H1 (cell line): Measurements from ENCODE around the gene SEC24C. TPM values are rescaled to one million over a fixed set of nuclear protein-coding genes. Genes with fewer than 3 reads are reported as not detected.

Source experiments
- CBX8 ChIP-seq: fragments of 300-800, 300-1000 bp; sonication (generic); IDR thresholded peaks from 2 replicates; pipeline ENCODE4 v1.7.1; 2016; ENCODE audit warnings: low read depth, low read length, borderline replicate concordance
- GTF2F1 ChIP-seq: IDR thresholded peaks from 2 replicates; pipeline ENCODE4 v1.6.1; 2012; ENCODE audit warnings: low read depth, low read length, improper control_type of control experiment, borderline replicate concordance
- HDAC6 ChIP-seq: IDR thresholded peaks from one replicate; pipeline ENCODE4 v1.7.1; 2012; ENCODE audit warnings: low read depth, mild to moderate bottlenecking, inconsistent platforms, low read length, moderate library complexity
- RXRA ChIP-seq: IDR thresholded peaks from 2 replicates; pipeline ENCODE4 v1.6.1; 2011; ENCODE audit warnings: low read depth, mild to moderate bottlenecking, low read length, moderate library complexity; ENCODE audit not compliant: insufficient read depth
- SIRT6 ChIP-seq: IDR thresholded peaks from one replicate; pipeline ENCODE4 v1.7.1; 2012; ENCODE audit warnings: low read length, inconsistent platforms
- SP1 ChIP-seq: IDR thresholded peaks from 2 replicates; pipeline ENCODE4 v1.6.1; 2011; ENCODE audit warnings: low read depth, low read length
- TBP ChIP-seq: IDR thresholded peaks from 2 replicates; pipeline ENCODE4 v1.6.1; 2011; ENCODE audit warnings: low read depth, low read length, improper control_type of control experiment
- TEAD4 ChIP-seq: IDR thresholded peaks from 2 replicates; pipeline ENCODE4 v1.6.1; 2012; ENCODE audit warnings: low read depth, low read length, inconsistent platforms, mixed read lengths
- ZNF274 ChIP-seq: IDR thresholded peaks from 2 replicates; pipeline ENCODE4 v1.7.0; 2012; ENCODE audit warnings: low read length, borderline replicate concordance; ENCODE audit errors: extremely low read depth
- polyA plus RNA-seq, 7 experiments: library from polyadenylated mRNA; depleted of rRNA in 3 of 7; stranded (reverse) in 5 of 7; unstranded in 2 of 7; fragments of >200 nt in 5 of 7; fragments of 200-250 nt in 2 of 7; gene quantifications; 1 replicate in 5 of 7; 2 replicates in 1 of 7; 4 replicates in 1 of 7; pipeline versions ENCODE4 v1.2.1 to v1.2.3, GENCODE V29; 2011 to 2013; ENCODE audit warnings: missing spikeins in 2 of 7, mixed read lengths in 2 of 7
- total RNA-seq: library from RNA; stranded (reverse); fragmentation: NEBNext Ultra II Directional; extraction: Animal tissue kit (Norgen Biotek cat#: 25700); gene quantifications from 2 replicates; pipeline ENCODE4 v1.2.1, GENCODE V29; 2021
- TF ChIP-seq, protein P1 (sequence below): fragments of 300-600 bp; sonication (generic); IDR thresholded peaks from 2 replicates; pipeline ENCODE4 v1.7.1; 2012; ENCODE audit warnings: low read length, moderate library complexity, mild to moderate bottlenecking, inconsistent platforms; ENCODE audit not compliant: insufficient replicate concordance
- TF ChIP-seq, protein P2 (sequence below): IDR thresholded peaks from 2 replicates; pipeline ENCODE4 v1.6.1; 2011; ENCODE audit warnings: low read length, improper control_type of control experiment

The SEC24C gene
- total and polyA plus RNA-seq, 2 of the 8 experiments (the other 6 are each of a cell fraction or from before 2014, with no cell fraction given) = 63.2 to 67.4 TPM

DNA sequence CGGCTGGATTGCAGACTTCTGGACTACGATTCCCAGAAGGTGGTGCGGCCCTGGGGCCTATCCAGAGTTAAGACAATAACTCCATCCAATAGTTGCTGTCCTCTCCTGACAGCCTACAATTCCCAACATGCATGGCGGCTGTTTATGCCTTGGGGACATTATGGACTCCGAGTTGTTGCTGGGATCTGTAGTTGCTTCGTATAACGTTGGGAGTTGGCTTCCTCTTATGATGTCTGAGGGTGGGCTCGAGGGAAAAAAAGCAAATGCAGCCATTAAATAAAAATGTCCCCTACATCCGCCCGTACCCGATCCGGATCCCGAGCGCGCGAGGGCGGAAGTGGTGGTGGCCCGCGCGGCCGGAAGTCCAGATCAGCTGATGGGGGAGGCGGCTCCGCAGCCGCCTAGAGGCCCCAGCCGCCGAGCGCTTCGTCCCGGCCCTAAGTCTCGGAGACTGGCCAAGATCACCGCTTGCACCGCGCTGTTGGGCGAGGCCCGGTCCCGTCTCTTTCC lies 41.1 kb downstream of the SEC24C start, which contains the start of gene ZSWIM8 (continued):
- TF ChIP-seq, protein P1, sequence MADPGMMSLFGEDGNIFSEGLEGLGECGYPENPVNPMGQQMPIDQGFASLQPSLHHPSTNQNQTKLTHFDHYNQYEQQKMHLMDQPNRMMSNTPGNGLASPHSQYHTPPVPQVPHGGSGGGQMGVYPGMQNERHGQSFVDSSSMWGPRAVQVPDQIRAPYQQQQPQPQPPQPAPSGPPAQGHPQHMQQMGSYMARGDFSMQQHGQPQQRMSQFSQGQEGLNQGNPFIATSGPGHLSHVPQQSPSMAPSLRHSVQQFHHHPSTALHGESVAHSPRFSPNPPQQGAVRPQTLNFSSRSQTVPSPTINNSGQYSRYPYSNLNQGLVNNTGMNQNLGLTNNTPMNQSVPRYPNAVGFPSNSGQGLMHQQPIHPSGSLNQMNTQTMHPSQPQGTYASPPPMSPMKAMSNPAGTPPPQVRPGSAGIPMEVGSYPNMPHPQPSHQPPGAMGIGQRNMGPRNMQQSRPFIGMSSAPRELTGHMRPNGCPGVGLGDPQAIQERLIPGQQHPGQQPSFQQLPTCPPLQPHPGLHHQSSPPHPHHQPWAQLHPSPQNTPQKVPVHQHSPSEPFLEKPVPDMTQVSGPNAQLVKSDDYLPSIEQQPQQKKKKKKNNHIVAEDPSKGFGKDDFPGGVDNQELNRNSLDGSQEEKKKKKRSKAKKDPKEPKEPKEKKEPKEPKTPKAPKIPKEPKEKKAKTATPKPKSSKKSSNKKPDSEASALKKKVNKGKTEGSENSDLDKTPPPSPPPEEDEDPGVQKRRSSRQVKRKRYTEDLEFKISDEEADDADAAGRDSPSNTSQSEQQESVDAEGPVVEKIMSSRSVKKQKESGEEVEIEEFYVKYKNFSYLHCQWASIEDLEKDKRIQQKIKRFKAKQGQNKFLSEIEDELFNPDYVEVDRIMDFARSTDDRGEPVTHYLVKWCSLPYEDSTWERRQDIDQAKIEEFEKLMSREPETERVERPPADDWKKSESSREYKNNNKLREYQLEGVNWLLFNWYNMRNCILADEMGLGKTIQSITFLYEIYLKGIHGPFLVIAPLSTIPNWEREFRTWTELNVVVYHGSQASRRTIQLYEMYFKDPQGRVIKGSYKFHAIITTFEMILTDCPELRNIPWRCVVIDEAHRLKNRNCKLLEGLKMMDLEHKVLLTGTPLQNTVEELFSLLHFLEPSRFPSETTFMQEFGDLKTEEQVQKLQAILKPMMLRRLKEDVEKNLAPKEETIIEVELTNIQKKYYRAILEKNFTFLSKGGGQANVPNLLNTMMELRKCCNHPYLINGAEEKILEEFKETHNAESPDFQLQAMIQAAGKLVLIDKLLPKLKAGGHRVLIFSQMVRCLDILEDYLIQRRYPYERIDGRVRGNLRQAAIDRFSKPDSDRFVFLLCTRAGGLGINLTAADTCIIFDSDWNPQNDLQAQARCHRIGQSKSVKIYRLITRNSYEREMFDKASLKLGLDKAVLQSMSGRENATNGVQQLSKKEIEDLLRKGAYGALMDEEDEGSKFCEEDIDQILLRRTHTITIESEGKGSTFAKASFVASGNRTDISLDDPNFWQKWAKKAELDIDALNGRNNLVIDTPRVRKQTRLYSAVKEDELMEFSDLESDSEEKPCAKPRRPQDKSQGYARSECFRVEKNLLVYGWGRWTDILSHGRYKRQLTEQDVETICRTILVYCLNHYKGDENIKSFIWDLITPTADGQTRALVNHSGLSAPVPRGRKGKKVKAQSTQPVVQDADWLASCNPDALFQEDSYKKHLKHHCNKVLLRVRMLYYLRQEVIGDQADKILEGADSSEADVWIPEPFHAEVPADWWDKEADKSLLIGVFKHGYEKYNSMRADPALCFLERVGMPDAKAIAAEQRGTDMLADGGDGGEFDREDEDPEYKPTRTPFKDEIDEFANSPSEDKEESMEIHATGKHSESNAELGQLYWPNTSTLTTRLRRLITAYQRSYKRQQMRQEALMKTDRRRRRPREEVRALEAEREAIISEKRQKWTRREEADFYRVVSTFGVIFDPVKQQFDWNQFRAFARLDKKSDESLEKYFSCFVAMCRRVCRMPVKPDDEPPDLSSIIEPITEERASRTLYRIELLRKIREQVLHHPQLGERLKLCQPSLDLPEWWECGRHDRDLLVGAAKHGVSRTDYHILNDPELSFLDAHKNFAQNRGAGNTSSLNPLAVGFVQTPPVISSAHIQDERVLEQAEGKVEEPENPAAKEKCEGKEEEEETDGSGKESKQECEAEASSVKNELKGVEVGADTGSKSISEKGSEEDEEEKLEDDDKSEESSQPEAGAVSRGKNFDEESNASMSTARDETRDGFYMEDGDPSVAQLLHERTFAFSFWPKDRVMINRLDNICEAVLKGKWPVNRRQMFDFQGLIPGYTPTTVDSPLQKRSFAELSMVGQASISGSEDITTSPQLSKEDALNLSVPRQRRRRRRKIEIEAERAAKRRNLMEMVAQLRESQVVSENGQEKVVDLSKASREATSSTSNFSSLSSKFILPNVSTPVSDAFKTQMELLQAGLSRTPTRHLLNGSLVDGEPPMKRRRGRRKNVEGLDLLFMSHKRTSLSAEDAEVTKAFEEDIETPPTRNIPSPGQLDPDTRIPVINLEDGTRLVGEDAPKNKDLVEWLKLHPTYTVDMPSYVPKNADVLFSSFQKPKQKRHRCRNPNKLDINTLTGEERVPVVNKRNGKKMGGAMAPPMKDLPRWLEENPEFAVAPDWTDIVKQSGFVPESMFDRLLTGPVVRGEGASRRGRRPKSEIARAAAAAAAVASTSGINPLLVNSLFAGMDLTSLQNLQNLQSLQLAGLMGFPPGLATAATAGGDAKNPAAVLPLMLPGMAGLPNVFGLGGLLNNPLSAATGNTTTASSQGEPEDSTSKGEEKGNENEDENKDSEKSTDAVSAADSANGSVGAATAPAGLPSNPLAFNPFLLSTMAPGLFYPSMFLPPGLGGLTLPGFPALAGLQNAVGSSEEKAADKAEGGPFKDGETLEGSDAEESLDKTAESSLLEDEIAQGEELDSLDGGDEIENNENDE = no peak
- TF ChIP-seq TBP (peak; percentile 36; the same call in 1 of the 2 replicates), TEAD4 (no peak), SIRT6 (no peak), RXRA (no peak), HDAC6 (no peak), ZNF274 (no peak), CBX8 (no peak), SP1 (peak; percentile 82), GTF2F1 (no peak)
- TF ChIP-seq, protein P2, sequence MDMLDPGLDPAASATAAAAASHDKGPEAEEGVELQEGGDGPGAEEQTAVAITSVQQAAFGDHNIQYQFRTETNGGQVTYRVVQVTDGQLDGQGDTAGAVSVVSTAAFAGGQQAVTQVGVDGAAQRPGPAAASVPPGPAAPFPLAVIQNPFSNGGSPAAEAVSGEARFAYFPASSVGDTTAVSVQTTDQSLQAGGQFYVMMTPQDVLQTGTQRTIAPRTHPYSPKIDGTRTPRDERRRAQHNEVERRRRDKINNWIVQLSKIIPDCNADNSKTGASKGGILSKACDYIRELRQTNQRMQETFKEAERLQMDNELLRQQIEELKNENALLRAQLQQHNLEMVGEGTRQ = peak; percentile 56
